Ectodermal cell (in vitro differentiated cells): ENCODE results near the gene FZR1.

Source experiments
- H3K27ac ChIP-seq: 2 replicates; pipeline ENCODE4 v1.7.0; 2013; ENCODE audit warnings: mild to moderate bottlenecking, low read depth, low read length; ENCODE audit not compliant: insufficient read depth, poor library complexity, severe bottlenecking
- H3K27me3 ChIP-seq: 2 replicates; pipeline ENCODE4 v1.7.0; 2013; ENCODE audit warnings: mild to moderate bottlenecking, low read length; ENCODE audit not compliant: insufficient read depth, control insufficient read depth, poor library complexity, severe bottlenecking
- H3K36me3 ChIP-seq: one replicate; pipeline ENCODE4 v1.7.0; 2013; ENCODE audit warnings: low read length; ENCODE audit not compliant: control insufficient read depth, insufficient read depth
- H3K4me1 ChIP-seq: one replicate; pipeline ENCODE4 v1.7.0; 2013; ENCODE audit warnings: low read length; ENCODE audit not compliant: control insufficient read depth, insufficient read depth
- H3K4me3 ChIP-seq: 2 replicates; pipeline ENCODE4 v1.7.0; 2013; ENCODE audit warnings: low read depth, low read length, control low read depth; ENCODE audit not compliant: insufficient read depth
- H3K9me3 ChIP-seq: 2 replicates; pipeline ENCODE4 v1.7.0; 2013; ENCODE audit warnings: mild to moderate bottlenecking, low read length, moderate library complexity; ENCODE audit not compliant: control insufficient read depth
- WGBS, 2 experiments: methylation state at CpG; one replicate each; pipeline ENCODE4 v1.1.7; 2013; ENCODE audit warnings: missing lambda C conversion rate in 2 of 2; 5-methylcytosine and 5-hydroxymethylcytosine counted together

The FZR1 gene

GRCh38 chr19:3474614-3475013 lies 31.5 kb upstream of the FZR1 start:
- WGBS, 2 experiments = 78 to 82% methylated on average over 2 of the region's 2 CpGs
- Histone ChIP-seq H3K27me3 (peaks cover 57% of the 10 kb centered on the region), H3K4me3 (no peak overlapping the region), H3K4me1 (no peaks in the 10 kb centered on the region), H3K9me3 (no peaks in the 10 kb centered on the region), H3K27ac (no peak overlapping the region), H3K36me3 (no peaks in the 10 kb centered on the region)

- no peak overlapping the region for H3K4me3 ChIP-seq
- no peaks in the 10 kb centered on the region for H3K9me3 ChIP-seq
- H3K36me3 ChIP-seq = no peaks in the 10 kb centered on the region
- no peak overlapping the region for H3K27ac ChIP-seq
- WGBS, 2 experiments = 79 to 80% methylated on average over 4 of the region's 4 CpGs
- H3K4me1 ChIP-seq = no peaks in the 10 kb centered on the region
- peaks cover 48% of the 10 kb centered on the region for H3K27me3 ChIP-seq
Observed at GRCh38 chr19:3475449-3475848, 30.7 kb upstream of the FZR1 start.

- WGBS, 2 experiments = 81 to 84% methylated on average over 2 of the region's 2 CpGs
- Histone ChIP-seq H3K4me1 (no peaks in the 10 kb centered on the region), H3K27me3 (peaks cover 37% of the 10 kb centered on the region), H3K36me3 (no peaks in the 10 kb centered on the region), H3K27ac (no peak overlapping the region), H3K4me3 (no peak overlapping the region), H3K9me3 (no peaks in the 10 kb centered on the region)
Observed at GRCh38 chr19:3476830-3477229, 29.3 kb upstream of the FZR1 start.

- no peak overlapping the region for H3K27ac ChIP-seq
- H3K9me3 ChIP-seq = no peaks in the 10 kb centered on the region
- peaks cover 37% of the 10 kb centered on the region for H3K27me3 ChIP-seq
- no peaks in the 10 kb centered on the region for H3K36me3 ChIP-seq
- H3K4me3 ChIP-seq = no peak overlapping the region
- H3K4me1 ChIP-seq = no peaks in the 10 kb centered on the region
Observed at GRCh38 chr19:3477506-3477905, 28.6 kb upstream of the FZR1 start.

GRCh38 chr19:3477951-3478350 lies 28.2 kb upstream of the FZR1 start:
- Histone ChIP-seq H3K27me3 (peaks cover 37% of the 10 kb centered on the region), H3K27ac (no peak overlapping the region), H3K4me3 (no peak overlapping the region), H3K36me3 (no peaks in the 10 kb centered on the region), H3K9me3 (no peaks in the 10 kb centered on the region), H3K4me1 (no peaks in the 10 kb centered on the region)
- 92 to 94% methylated on average over 2 of the region's 2 CpGs for WGBS, 2 experiments

- peaks cover 36% of the 10 kb centered on the region for H3K27me3 ChIP-seq
- 56 to 59% methylated on average over 26 to 27 of the region's 27 CpGs for WGBS, 2 experiments
Observed at GRCh38 chr19:3478409-3479176, 27.5 kb upstream of the FZR1 start.

GRCh38 chr19:3479177-3479833 lies 26.8 kb upstream of the FZR1 start:
- Histone ChIP-seq H3K4me3 (no peak overlapping the region), H3K27me3 (peaks cover 30% of the 10 kb centered on the region), H3K9me3 (no peaks in the 10 kb centered on the region), H3K27ac (no peak overlapping the region), H3K36me3 (no peaks in the 10 kb centered on the region), H3K4me1 (no peaks in the 10 kb centered on the region)
- 69 to 76% methylated on average over 7 of the region's 7 CpGs for WGBS, 2 experiments

More at GRCh38 chr19:3478409-3479176, 27.5 kb upstream of the FZR1 start:
- no peaks in the 10 kb centered on the region for H3K9me3 ChIP-seq
- H3K27ac ChIP-seq = no peak overlapping the region
- no peaks in the 10 kb centered on the region for H3K4me1 ChIP-seq
- no peaks in the 10 kb centered on the region for H3K36me3 ChIP-seq
- no peak overlapping the region for H3K4me3 ChIP-seq

- Histone ChIP-seq H3K4me1 (no peaks in the 10 kb centered on the region), H3K9me3 (no peaks in the 10 kb centered on the region), H3K36me3 (no peaks in the 10 kb centered on the region), H3K27ac (no peak overlapping the region), H3K4me3 (no peak overlapping the region), H3K27me3 (peaks cover 25% of the 10 kb centered on the region)
- 77 to 80% methylated on average over 9 of the region's 9 CpGs for WGBS, 2 experiments
Observed at GRCh38 chr19:3479834-3480215, 26.3 kb upstream of the FZR1 start.

- Histone ChIP-seq H3K27me3 (peaks cover 25% of the 10 kb centered on the region), H3K4me3 (no peak within 1 kb of the TSS), H3K9me3 (no peaks in the 10 kb centered on the region), H3K36me3 (no peaks in the 10 kb centered on the region), H3K4me1 (no peaks in the 10 kb centered on the region), H3K27ac (no peak within 1 kb of the TSS)
- WGBS, 2 experiments = 73 to 77% methylated on average over 27 of the region's 27 CpGs
Observed at GRCh38 chr19:3480383-3481091, 25.6 kb upstream of the FZR1 start, which contains the start of gene SMIM24. Gene SMIM24 (minus strand): TSS chr19:3480525. CDS start chr19:3480463, 62 bp downstream.
